Measurements from ENCODE around the gene PKP3. TPM values are rescaled to one million over a fixed set of nuclear protein-coding genes. Genes with fewer than 3 reads are reported as not detected.

Gene PKP3
- total and polyA plus RNA-seq, 3 experiments from 2014 or later: 1.1 TPM; not detected in 2

- peak overlapping the region in 1 of 7 donors; percentile 32 for H3K4me3 Mint-ChIP-seq
- H3K27me3 ChIP-seq (ENCODE audit: insufficient read depth, low read length, poor library complexity, severe bottlenecking): no peaks in the 10 kb centered on the region
- no peak overlapping the region for H3K4me3 ChIP-seq (ENCODE audit: low read length)
- H3K27me3 Mint-ChIP-seq: peaks cover 0 to 2% of the 10 kb centered on the region in 2 donors
- ChIA-PET CTCF (interaction anchor here (1.2 to 10.4 kb wide), 3 partner anchors 26 to 193 kb away, joined by 3 to 158 read pairs (median 5); no protein-coding TSS in a partner anchor), POLR2A (interaction anchor here (1.3 to 2.4 kb wide), 2 partner anchors 14 to 37 kb away, joined by 3 to 6 read pairs; no protein-coding TSS in a partner anchor)
- no peaks in the 10 kb centered on the region for H3K9me3 Mint-ChIP-seq
- H3K36me3 ChIP-seq (ENCODE audit: insufficient read depth, low read length): no peaks in the 10 kb centered on the region
- H3K9me3 ChIP-seq (ENCODE audit: low read length): no peaks in the 10 kb centered on the region
- H3K36me3 Mint-ChIP-seq: no peaks in the 10 kb centered on the region
- peaks cover 29% of the 10 kb centered on the region for H3K4me1 ChIP-seq (ENCODE audit: insufficient read depth, low read length)
- no peak for DNase-seq
- no peak overlapping the region for H3K27ac ChIP-seq (ENCODE audit: low read depth, low read length)
- peaks cover 21 to 38% (median 22%) of the 10 kb centered on the region in 3 donors for H3K4me1 Mint-ChIP-seq
- H3K27ac Mint-ChIP-seq: peak overlapping the region in 1 of 8 donors; percentile 33
Measured at GRCh38 chr11:443542-444199, 49.7 kb downstream of the PKP3 start.

GRCh38 chr11:444396-445144 lies 50.6 kb downstream of the PKP3 start:
- no peaks in the 10 kb centered on the region for H3K9me3 ChIP-seq (ENCODE audit: low read length)
- peaks cover 18 to 38% (median 25%) of the 10 kb centered on the region in 3 donors for H3K4me1 Mint-ChIP-seq
- H3K4me3 ChIP-seq (ENCODE audit: low read length): no peak overlapping the region
- no peaks in the 10 kb centered on the region for H3K36me3 ChIP-seq (ENCODE audit: insufficient read depth, low read length)
- H3K27me3 ChIP-seq (ENCODE audit: insufficient read depth, low read length, poor library complexity, severe bottlenecking): no peaks in the 10 kb centered on the region
- peaks cover 31% of the 10 kb centered on the region for H3K4me1 ChIP-seq (ENCODE audit: insufficient read depth, low read length)
- H3K36me3 Mint-ChIP-seq: no peaks in the 10 kb centered on the region
- peaks cover 0 to 2% of the 10 kb centered on the region in 2 donors for H3K27me3 Mint-ChIP-seq
- no peak overlapping the region for H3K27ac Mint-ChIP-seq
- H3K9me3 Mint-ChIP-seq: no peaks in the 10 kb centered on the region
- peak overlapping the region in 3 of 7 donors; percentile 32 to 66 (median 45) for H3K4me3 Mint-ChIP-seq
- H3K27ac ChIP-seq (ENCODE audit: low read depth, low read length): no peak overlapping the region
- ChIA-PET POLR2A (no interaction called here), CTCF (interaction anchor here (1.2 to 10.4 kb wide), 2 partner anchors 27 to 36 kb away, joined by 5 to 158 read pairs; no protein-coding TSS in a partner anchor)
- no peak for DNase-seq

- peaks cover 13 to 32% (median 21%) of the 10 kb centered on the region in 3 donors for H3K4me1 Mint-ChIP-seq
- Histone ChIP-seq H3K27ac (ENCODE audit: low read depth, low read length) (no peak overlapping the region), H3K36me3 (ENCODE audit: insufficient read depth, low read length) (no peaks in the 10 kb centered on the region), H3K4me1 (ENCODE audit: insufficient read depth, low read length) (peaks cover 26% of the 10 kb centered on the region), H3K9me3 (ENCODE audit: low read length) (no peaks in the 10 kb centered on the region), H3K4me3 (ENCODE audit: low read length) (no peak overlapping the region), H3K27me3 (ENCODE audit: insufficient read depth, low read length, poor library complexity, severe bottlenecking) (no peaks in the 10 kb centered on the region)
- peaks cover 0 to 2% of the 10 kb centered on the region in 2 donors for H3K27me3 Mint-ChIP-seq
- POLR2A ChIA-PET: interaction anchor here (7.5 kb wide), 1 partner anchor 31 kb away, joined by 71 read pairs; the partner anchor contains the start of gene SIGIRR
- peaks cover 0 to 4% (median 0%) of the 10 kb centered on the region in 3 donors for H3K36me3 Mint-ChIP-seq
- H3K27ac Mint-ChIP-seq: peak overlapping the region in 2 of 8 donors; percentile 23 to 24
- CTCF ChIA-PET: interaction anchor here (1.0 to 10.4 kb wide), 2 partner anchors 29 to 38 kb away, joined by 3 to 158 read pairs; no protein-coding TSS in a partner anchor
- peak in 1 of 5 donors; percentile 47 for DNase-seq
- peak overlapping the region in 2 of 7 donors; percentile 41 to 67 for H3K4me3 Mint-ChIP-seq
- H3K9me3 Mint-ChIP-seq: no peaks in the 10 kb centered on the region
Measured at GRCh38 chr11:445765-446588, 52.0 kb downstream of the PKP3 start.

- POLR2A ChIA-PET: interaction anchor here (1.6 to 7.5 kb wide), 3 partner anchors 28 to 40 kb away, joined by 4 to 71 read pairs (median 15); partner anchors contain the start of gene SIGIRR
- CTCF ChIA-PET: interaction anchor here (0.6 to 10.4 kb wide), 6 partner anchors 31 to 166 kb away, joined by 3 to 158 read pairs (median 17); partner anchors contain the start of gene SIGIRR
- no peaks in the 10 kb centered on the region for H3K27me3 ChIP-seq (ENCODE audit: insufficient read depth, low read length, poor library complexity, severe bottlenecking)
Measured at GRCh38 chr11:446891-447290, 52.9 kb downstream of the PKP3 start.

GRCh38 chr11:447923-448731 lies 54.1 kb downstream of the PKP3 start:
- Histone ChIP-seq H3K4me1 (ENCODE audit: insufficient read depth, low read length) (peaks cover 22% of the 10 kb centered on the region), H3K36me3 (ENCODE audit: insufficient read depth, low read length) (peaks cover 3% of the 10 kb centered on the region), H3K4me3 (ENCODE audit: low read length) (peak overlapping the region; percentile 76), H3K9me3 (ENCODE audit: low read length) (no peaks in the 10 kb centered on the region), H3K27me3 (ENCODE audit: insufficient read depth, low read length, poor library complexity, severe bottlenecking) (no peaks in the 10 kb centered on the region), H3K27ac (ENCODE audit: low read depth, low read length) (peak overlapping the region; percentile 79)
- Mint-ChIP-seq H3K4me1 (peaks cover 15 to 30% (median 25%) of the 10 kb centered on the region in 3 donors), H3K27ac (peak overlapping the region; percentile 94 to 98 (median 98)), H3K4me3 (peak overlapping the region; percentile 88 to 97 (median 90)), H3K9me3 (no peaks in the 10 kb centered on the region), H3K27me3 (peaks cover 0 to 2% of the 10 kb centered on the region in 2 donors), H3K36me3 (peaks cover 0 to 15% (median 0%) of the 10 kb centered on the region in 3 donors)
- DNase-seq: peak; percentile 90 to 96 (median 93)
- CTCF ChIA-PET: interaction anchor here (0.8 to 10.4 kb wide), 19 partner anchors 8 to 241 kb away, joined by 3 to 158 read pairs (median 6); partner anchors contain the start of genes BET1L, PSMD13, RIC8A and SIGIRR
- POLR2A ChIA-PET: interaction anchor here (0.6 to 7.5 kb wide), 9 partner anchors 9 to 241 kb away, joined by 3 to 71 read pairs (median 8); partner anchors contain the start of genes BET1L, PHRF1, RIC8A and RNH1

More at GRCh38 chr11:446891-447290, 52.9 kb downstream of the PKP3 start:
- Histone ChIP-seq H3K36me3 (ENCODE audit: insufficient read depth, low read length) (no peaks in the 10 kb centered on the region), H3K9me3 (ENCODE audit: low read length) (no peaks in the 10 kb centered on the region), H3K27ac (ENCODE audit: low read depth, low read length) (no peak overlapping the region), H3K4me3 (ENCODE audit: low read length) (no peak overlapping the region), H3K4me1 (ENCODE audit: insufficient read depth, low read length) (peaks cover 25% of the 10 kb centered on the region)
- peaks cover 15 to 33% (median 25%) of the 10 kb centered on the region in 3 donors for H3K4me1 Mint-ChIP-seq
- H3K36me3 Mint-ChIP-seq: peaks cover 0 to 11% (median 0%) of the 10 kb centered on the region in 3 donors
- H3K27me3 Mint-ChIP-seq: peaks cover 0 to 2% of the 10 kb centered on the region in 2 donors
- H3K4me3 Mint-ChIP-seq: peak overlapping the region in 3 of 7 donors; percentile 29 to 50 (median 41)
- H3K9me3 Mint-ChIP-seq: no peaks in the 10 kb centered on the region
- H3K27ac Mint-ChIP-seq: peak overlapping the region in 3 of 8 donors; percentile 17 to 51 (median 36)
- DNase-seq: peak in 1 of 5 donors; percentile 43

- Histone ChIP-seq H3K4me3 (ENCODE audit: low read length) (peak within 1 kb of the TSS; percentile 71), H3K9me3 (ENCODE audit: low read length) (no peaks in the 10 kb centered on the region), H3K4me1 (ENCODE audit: insufficient read depth, low read length) (peaks cover 22% of the 10 kb centered on the region), H3K27me3 (ENCODE audit: insufficient read depth, low read length, poor library complexity, severe bottlenecking) (no peaks in the 10 kb centered on the region), H3K36me3 (ENCODE audit: insufficient read depth, low read length) (peaks cover 14% of the 10 kb centered on the region), H3K27ac (ENCODE audit: low read depth, low read length) (peak within 1 kb of the TSS; percentile 75)
- Mint-ChIP-seq H3K4me3 (peak within 1 kb of the TSS; percentile 91 to 100 (median 98)), H3K4me1 (peaks cover 17 to 35% (median 25%) of the 10 kb centered on the region in 3 donors), H3K36me3 (peaks cover 0 to 29% (median 0%) of the 10 kb centered on the region in 3 donors), H3K9me3 (no peaks in the 10 kb centered on the region), H3K27ac (peak within 1 kb of the TSS; percentile 95 to 100 (median 99)), H3K27me3 (no peaks in the 10 kb centered on the region)
- DNase-seq: peak; percentile 90 to 96 (median 92)
- CTCF ChIA-PET: interaction anchor here (0.6 to 10.4 kb wide), 26 partner anchors 10 to 243 kb away, joined by 3 to 158 read pairs (median 5); partner anchors contain the start of genes BET1L, PSMD13, RIC8A and RNH1
- POLR2A ChIA-PET: interaction anchor here (0.6 to 7.5 kb wide), 8 partner anchors 28 to 243 kb away, joined by 3 to 71 read pairs (median 12); partner anchors contain the start of genes BET1L, RIC8A, RNH1 and SIGIRR
Measured at GRCh38 chr11:449889-450808, 56.1 kb downstream of the PKP3 start, which contains the start of gene PTDSS2. PTDSS2 (plus strand) TSS chr11:450279; CDS start chr11:450456, 177 bp downstream.
